ENCODE measurements around the gene MLXIP. TPM values are rescaled to one million over a fixed set of nuclear protein-coding genes. Genes with fewer than 3 reads are reported as not detected.

Gene MLXIP
- total RNA-seq, 2 donors from 2014 or later, result 13.1 to 57.7 TPM

- WGBS, result 80% methylated on average over 21 of the region's 21 CpGs
- H3K4me1 ChIP-seq (replicated peaks), result peaks cover 3% of the 10 kb centered on the region
- DNase-seq (ENCODE audit: low spot score), result no peak
- H3K9me3 ChIP-seq, result no peaks in the 10 kb centered on the region
- H3K4me3 ChIP-seq, result no peak overlapping the region
- no peak overlapping the region for H3K27ac ChIP-seq
- peaks cover 3% of the 10 kb centered on the region in 2 donors for H3K36me3 ChIP-seq
- H3K27me3 ChIP-seq (replicated peaks; ENCODE audit: insufficient read depth), result no peaks in the 10 kb centered on the region
- intact Hi-C loops (cut with DNase I), result no loop called here
- no peak for TF ChIP-seq POLR2A (IDR thresholded peaks at IDR 0.05)
- TF ChIP-seq, protein P1, sequence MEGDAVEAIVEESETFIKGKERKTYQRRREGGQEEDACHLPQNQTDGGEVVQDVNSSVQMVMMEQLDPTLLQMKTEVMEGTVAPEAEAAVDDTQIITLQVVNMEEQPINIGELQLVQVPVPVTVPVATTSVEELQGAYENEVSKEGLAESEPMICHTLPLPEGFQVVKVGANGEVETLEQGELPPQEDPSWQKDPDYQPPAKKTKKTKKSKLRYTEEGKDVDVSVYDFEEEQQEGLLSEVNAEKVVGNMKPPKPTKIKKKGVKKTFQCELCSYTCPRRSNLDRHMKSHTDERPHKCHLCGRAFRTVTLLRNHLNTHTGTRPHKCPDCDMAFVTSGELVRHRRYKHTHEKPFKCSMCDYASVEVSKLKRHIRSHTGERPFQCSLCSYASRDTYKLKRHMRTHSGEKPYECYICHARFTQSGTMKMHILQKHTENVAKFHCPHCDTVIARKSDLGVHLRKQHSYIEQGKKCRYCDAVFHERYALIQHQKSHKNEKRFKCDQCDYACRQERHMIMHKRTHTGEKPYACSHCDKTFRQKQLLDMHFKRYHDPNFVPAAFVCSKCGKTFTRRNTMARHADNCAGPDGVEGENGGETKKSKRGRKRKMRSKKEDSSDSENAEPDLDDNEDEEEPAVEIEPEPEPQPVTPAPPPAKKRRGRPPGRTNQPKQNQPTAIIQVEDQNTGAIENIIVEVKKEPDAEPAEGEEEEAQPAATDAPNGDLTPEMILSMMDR (IDR thresholded peaks at IDR 0.05), result no peak
Measured at GRCh38 chr12:122147514-122148290, 69.1 kb downstream of the MLXIP start.

DNA sequence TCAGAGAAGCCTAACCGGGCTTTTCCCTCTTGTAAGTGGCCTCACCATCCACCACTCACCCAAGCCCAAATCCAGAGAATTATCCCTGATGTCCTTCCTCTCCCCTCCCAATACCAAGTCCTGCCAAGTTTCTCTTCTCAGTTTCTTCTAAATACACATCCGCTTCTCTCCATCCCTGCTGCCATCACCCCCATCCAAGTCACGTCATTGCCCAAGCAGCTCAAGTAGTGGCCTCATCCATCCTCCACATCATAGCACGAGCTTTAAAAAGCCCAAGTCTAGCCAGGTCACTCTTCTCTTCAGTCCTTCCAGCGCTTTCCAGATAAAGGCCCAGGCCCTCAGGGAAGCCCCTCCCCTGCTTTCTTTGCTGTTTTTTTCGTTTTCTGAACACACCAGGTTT lies 70.1 kb downstream of the MLXIP start:
- intact Hi-C loops (cut with DNase I), result no loop called here
- H3K36me3 ChIP-seq, result no peaks in the 10 kb centered on the region
- H3K9me3 ChIP-seq, result no peaks in the 10 kb centered on the region
- no peaks in the 10 kb centered on the region for H3K27me3 ChIP-seq (replicated peaks; ENCODE audit: insufficient read depth)
- TF ChIP-seq POLR2A (IDR thresholded peaks at IDR 0.05) (no peak), POLR2AphosphoS5 (IDR thresholded peaks at IDR 0.05) (no peak)
- TF ChIP-seq, protein P1 (IDR thresholded peaks at IDR 0.05), result no peak
- 68% methylated on average over 6 of the region's 6 CpGs for WGBS
- H3K27ac ChIP-seq, result no peak overlapping the region
- DNase-seq (ENCODE audit: low spot score), result no peak
- peaks cover 3% of the 10 kb centered on the region for H3K4me1 ChIP-seq (replicated peaks)
- no peak overlapping the region for H3K4me3 ChIP-seq

DNA sequence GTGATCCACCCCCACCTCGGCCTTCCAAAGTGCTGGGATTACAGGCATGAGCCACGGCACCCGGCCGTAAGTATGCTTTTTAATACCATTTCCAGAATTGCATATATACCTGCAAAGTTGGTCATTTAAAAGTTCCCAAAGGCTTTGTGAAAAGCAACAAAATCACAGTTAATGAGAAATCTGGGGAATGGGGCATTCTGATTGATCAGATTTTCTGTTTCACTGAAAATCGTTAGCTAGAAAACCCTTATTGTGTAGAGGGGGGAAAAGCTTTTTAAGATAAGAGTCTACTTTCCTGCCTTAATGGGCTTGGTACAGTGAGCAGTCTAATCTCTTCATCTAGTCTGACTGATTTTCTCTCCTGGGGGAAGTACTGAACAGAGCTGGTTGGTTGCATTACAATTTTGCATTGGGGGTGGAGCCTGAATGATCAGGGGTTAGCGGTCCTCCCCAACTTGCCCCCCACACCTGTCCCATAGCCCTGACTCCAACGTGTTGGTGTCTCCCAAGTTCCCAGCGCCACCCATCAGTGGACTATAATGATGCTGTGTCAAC lies 71.6 kb downstream of the MLXIP start:
- 64% methylated on average over 8 of the region's 8 CpGs for WGBS

DNA sequence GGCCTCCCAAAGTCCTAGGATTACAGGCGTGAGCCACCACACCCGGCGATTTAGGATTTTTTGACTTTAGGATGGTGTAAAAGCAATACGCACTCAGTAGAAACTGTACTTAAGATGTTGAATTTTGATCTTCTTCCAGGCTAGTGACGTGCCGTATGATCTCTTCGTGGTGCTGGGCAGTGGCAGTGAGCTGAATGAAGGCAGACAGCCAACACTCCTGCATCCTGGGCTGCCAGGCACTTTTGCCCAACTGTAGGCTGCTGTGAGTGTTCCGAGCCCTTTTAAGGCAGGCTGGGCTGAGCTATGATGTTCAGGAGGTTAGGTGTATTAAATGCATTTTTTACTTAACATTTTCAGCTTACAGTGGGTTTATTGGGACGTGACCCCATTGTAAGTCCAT lies 74.2 kb downstream of the MLXIP start:
- DNase-seq (ENCODE audit: low spot score), result no peak
- Histone ChIP-seq H3K4me3 (no peak overlapping the region), H3K4me1 (replicated peaks) (peaks cover 3% of the 10 kb centered on the region), H3K9me3 (no peaks in the 10 kb centered on the region), H3K27ac (no peak overlapping the region), H3K36me3 (no peaks in the 10 kb centered on the region), H3K27me3 (replicated peaks; ENCODE audit: insufficient read depth) (no peaks in the 10 kb centered on the region)
- WGBS, result 73% methylated on average over 9 of the region's 9 CpGs
- intact Hi-C loops (cut with DNase I), result no loop called here
- TF ChIP-seq POLR2AphosphoS5 (IDR thresholded peaks at IDR 0.05), result no peak
- TF ChIP-seq, protein P1 (IDR thresholded peaks at IDR 0.05), result no peak
- TF ChIP-seq POLR2A (IDR thresholded peaks at IDR 0.05), result no peak

More for the DNA sequence above, 71.6 kb downstream of the MLXIP start:
- TF ChIP-seq POLR2AphosphoS5 (IDR thresholded peaks at IDR 0.05) (no peak), POLR2A (IDR thresholded peaks at IDR 0.05) (no peak)
- TF ChIP-seq, protein P1 (IDR thresholded peaks at IDR 0.05), result no peak
- H3K36me3 ChIP-seq, result no peaks in the 10 kb centered on the region
- no peak for DNase-seq (ENCODE audit: low spot score)
- H3K4me1 ChIP-seq (replicated peaks), result peaks cover 3% of the 10 kb centered on the region
- H3K27me3 ChIP-seq (replicated peaks; ENCODE audit: insufficient read depth), result no peaks in the 10 kb centered on the region
- H3K4me3 ChIP-seq, result no peak overlapping the region
- no peaks in the 10 kb centered on the region for H3K9me3 ChIP-seq
- H3K27ac ChIP-seq, result no peak overlapping the region
- intact Hi-C loops (cut with DNase I), result no loop called here

DNA sequence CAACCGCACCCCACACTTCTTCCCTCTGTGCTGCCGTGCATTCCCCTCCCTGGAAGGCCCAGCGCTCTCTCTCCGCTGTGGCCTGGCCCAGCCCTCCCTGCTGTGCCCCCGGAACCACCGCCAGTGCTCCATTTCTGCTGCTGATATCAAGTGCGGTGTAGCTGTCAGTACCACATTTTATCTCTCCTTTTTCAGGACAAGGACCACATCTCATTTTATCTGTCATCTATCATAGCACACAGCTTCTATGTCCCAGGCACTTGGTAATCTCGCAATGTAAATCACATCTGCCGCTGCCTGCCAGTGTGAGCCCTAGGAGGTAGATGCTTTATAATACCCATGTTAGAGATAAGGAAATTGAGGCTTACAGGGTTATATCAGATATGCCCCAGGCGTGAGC lies 77.1 kb downstream of the MLXIP start:
- WGBS, result 81% methylated on average over 10 of the region's 10 CpGs
- TF ChIP-seq, protein P1 (IDR thresholded peaks at IDR 0.05), result no peak
- TF ChIP-seq POLR2A (IDR thresholded peaks at IDR 0.05), result no peak
- no peak for TF ChIP-seq POLR2AphosphoS5 (IDR thresholded peaks at IDR 0.05)

More for the DNA sequence above, 77.1 kb downstream of the MLXIP start:
- no peaks in the 10 kb centered on the region for H3K27me3 ChIP-seq (replicated peaks; ENCODE audit: insufficient read depth)
- no peak for DNase-seq (ENCODE audit: low spot score)
- H3K27ac ChIP-seq, result no peak overlapping the region
- H3K4me3 ChIP-seq, result no peak overlapping the region
- no peaks in the 10 kb centered on the region for H3K9me3 ChIP-seq
- no peaks in the 10 kb centered on the region for H3K36me3 ChIP-seq
- H3K4me1 ChIP-seq (replicated peaks), result peaks cover 3% of the 10 kb centered on the region
- intact Hi-C loops (cut with DNase I), result no loop called here

All from prostate gland (tissue), 2 donors.